Cerebellar cortex (tissue), 1 donor: ENCODE measurements around the gene HEBP1.

Experiments used
- DNase-seq: peaks from one replicate; pipeline ENCODE4 v3.0.0-alpha.2; 2015; ENCODE audit warnings: low spot score

The HEBP1 gene

GRCh38 chr12:12990700-12991468, 9.2 kb downstream of the HEBP1 start:
- no peak for DNase-seq

- no peak for DNase-seq
Measured at GRCh38 chr12:12987421-12987820, 12.6 kb downstream of the HEBP1 start.

- DNase-seq, result no peak
Measured at GRCh38 chr12:12986775-12987331, 13.2 kb downstream of the HEBP1 start.

- peak; percentile 73 for DNase-seq
Measured at GRCh38 chr12:12985817-12986408, 14.2 kb downstream of the HEBP1 start.

GRCh38 chr12:12984149-12984548, 15.9 kb downstream of the HEBP1 start:
- DNase-seq, result no peak

- peak; percentile 70 for DNase-seq
Measured at GRCh38 chr12:12983420-12984035, 16.5 kb downstream of the HEBP1 start.

- no peak for DNase-seq
Measured at GRCh38 chr12:12982331-12982730, 17.7 kb downstream of the HEBP1 start.

- DNase-seq, result no peak
Measured at GRCh38 chr12:12979731-12980259, 20.3 kb downstream of the HEBP1 start.

GRCh38 chr12:12979126-12979525, 20.9 kb downstream of the HEBP1 start:
- DNase-seq, result no peak

- DNase-seq, result no peak
Measured at GRCh38 chr12:12977231-12977630, 22.8 kb downstream of the HEBP1 start.

GRCh38 chr12:12976366-12976765, 23.7 kb downstream of the HEBP1 start:
- DNase-seq, result no peak

- peak; percentile 59 for DNase-seq
Measured at GRCh38 chr12:12975322-12976077, 24.6 kb downstream of the HEBP1 start.

GRCh38 chr12:12974211-12974610, 25.9 kb downstream of the HEBP1 start:
- DNase-seq, result no peak

- DNase-seq, result no peak
Measured at GRCh38 chr12:12973019-12973418, 27.0 kb downstream of the HEBP1 start.

- no peak for DNase-seq
Measured at GRCh38 chr12:12965836-12966235, 34.2 kb downstream of the HEBP1 start.

GRCh38 chr12:12964255-12964654, 35.8 kb downstream of the HEBP1 start:
- DNase-seq, result no peak

- DNase-seq, result no peak
Measured at GRCh38 chr12:12960639-12961209, 39.3 kb downstream of the HEBP1 start.

- no peak for DNase-seq
Measured at GRCh38 chr12:12958886-12959285, 41.2 kb downstream of the HEBP1 start.

- DNase-seq, result no peak
Measured at GRCh38 chr12:12954878-12955625, 45.0 kb downstream of the HEBP1 start.

GRCh38 chr12:12954356-12954755, 45.7 kb downstream of the HEBP1 start:
- no peak for DNase-seq

- no peak for DNase-seq
Measured at GRCh38 chr12:12952036-12952435, 48.0 kb downstream of the HEBP1 start, which contains the start of gene GPRC5D. GPRC5D (minus strand) TSS chr12:12952170; CDS start chr12:12950384, 1,786 bp downstream.
